Measurements from ENCODE around the gene WNT5A.

DNA sequence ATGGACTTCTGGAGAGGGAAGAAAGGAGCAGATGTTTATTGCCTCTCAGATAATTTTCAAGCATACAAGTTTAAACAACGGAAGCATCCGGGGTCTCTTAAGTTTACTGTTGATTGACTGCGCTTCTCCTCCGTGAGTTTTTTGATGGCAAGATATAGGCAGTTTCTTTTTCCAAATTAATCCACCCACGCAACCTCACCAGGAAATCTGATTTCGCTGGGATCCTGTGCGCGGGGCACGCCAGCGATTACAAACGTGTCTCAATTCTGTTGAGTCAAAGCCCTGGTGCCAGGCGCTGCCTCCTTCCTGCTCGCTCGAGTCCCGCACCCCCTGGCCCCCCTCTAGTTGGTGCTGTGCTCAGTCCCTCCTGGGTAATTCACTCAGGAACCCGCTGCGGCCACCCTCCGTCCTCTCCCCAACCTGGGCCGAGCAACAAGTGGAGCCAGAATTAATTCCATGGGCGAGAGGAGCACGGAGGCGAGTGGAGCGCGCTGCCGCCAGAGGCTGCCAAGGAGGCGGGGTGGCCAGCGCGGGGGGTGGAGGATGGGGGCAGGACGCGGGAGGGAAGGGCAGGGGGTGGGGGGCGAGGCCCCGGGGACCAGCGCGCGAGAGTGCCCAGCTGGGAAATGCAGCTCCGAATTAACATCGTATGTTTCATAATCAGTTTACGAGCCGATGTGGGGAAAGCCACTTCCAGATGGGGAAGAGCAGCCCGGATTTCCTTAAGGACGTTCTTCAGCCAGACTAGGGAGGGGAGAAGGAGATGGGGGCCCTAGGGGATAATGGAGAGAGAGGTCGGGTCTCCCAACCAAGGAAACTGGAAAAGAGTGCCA, 6.0 kb downstream of the WNT5A start:
- TF ChIP-seq, protein P1, sequence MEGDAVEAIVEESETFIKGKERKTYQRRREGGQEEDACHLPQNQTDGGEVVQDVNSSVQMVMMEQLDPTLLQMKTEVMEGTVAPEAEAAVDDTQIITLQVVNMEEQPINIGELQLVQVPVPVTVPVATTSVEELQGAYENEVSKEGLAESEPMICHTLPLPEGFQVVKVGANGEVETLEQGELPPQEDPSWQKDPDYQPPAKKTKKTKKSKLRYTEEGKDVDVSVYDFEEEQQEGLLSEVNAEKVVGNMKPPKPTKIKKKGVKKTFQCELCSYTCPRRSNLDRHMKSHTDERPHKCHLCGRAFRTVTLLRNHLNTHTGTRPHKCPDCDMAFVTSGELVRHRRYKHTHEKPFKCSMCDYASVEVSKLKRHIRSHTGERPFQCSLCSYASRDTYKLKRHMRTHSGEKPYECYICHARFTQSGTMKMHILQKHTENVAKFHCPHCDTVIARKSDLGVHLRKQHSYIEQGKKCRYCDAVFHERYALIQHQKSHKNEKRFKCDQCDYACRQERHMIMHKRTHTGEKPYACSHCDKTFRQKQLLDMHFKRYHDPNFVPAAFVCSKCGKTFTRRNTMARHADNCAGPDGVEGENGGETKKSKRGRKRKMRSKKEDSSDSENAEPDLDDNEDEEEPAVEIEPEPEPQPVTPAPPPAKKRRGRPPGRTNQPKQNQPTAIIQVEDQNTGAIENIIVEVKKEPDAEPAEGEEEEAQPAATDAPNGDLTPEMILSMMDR (IDR thresholded peaks at IDR 0.05), result no peak
- TF ChIP-seq POLR2AphosphoS5 (IDR thresholded peaks at IDR 0.05), result no peak
